Measurements from ENCODE around the gene IL17RD.

The IL17RD gene

DNA sequence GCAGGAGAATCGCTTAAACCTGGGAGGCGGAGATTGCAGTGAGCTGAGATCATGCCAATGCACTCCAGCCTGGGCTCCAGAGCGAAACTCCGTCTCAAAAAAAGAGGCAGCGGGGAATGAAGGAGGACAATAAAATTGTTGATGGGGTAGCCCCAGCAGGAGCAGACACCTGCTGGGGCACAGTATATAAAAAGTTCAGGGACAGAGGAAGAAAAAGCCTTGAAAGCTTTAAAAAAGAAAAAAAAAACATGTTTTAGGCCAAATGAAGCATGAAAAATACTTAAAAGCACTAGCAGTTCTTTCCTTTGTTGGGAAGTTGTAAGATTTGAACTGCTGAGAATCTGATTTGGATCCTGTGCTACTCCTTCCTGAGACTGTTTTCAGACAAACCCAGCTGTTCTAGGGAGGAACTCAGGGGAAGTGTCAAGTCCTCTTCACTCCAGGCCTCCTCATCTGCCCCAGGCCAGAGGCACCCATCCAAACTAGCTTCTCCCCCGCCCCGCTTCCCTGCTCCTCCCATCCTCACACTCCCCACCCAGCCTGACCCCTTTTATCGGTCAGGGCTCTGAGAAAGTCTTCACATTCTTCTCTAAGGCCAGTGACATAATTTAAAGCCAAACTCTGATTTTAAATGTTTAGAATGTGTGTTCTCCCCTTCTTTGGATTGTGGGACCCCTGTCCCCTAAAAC, 4.9 kb downstream of the IL17RD start:
- DNase-seq (ENCODE audit: extremely low read depth in 1 of 2, low read depth in 1 of 2), result no peak

DNA sequence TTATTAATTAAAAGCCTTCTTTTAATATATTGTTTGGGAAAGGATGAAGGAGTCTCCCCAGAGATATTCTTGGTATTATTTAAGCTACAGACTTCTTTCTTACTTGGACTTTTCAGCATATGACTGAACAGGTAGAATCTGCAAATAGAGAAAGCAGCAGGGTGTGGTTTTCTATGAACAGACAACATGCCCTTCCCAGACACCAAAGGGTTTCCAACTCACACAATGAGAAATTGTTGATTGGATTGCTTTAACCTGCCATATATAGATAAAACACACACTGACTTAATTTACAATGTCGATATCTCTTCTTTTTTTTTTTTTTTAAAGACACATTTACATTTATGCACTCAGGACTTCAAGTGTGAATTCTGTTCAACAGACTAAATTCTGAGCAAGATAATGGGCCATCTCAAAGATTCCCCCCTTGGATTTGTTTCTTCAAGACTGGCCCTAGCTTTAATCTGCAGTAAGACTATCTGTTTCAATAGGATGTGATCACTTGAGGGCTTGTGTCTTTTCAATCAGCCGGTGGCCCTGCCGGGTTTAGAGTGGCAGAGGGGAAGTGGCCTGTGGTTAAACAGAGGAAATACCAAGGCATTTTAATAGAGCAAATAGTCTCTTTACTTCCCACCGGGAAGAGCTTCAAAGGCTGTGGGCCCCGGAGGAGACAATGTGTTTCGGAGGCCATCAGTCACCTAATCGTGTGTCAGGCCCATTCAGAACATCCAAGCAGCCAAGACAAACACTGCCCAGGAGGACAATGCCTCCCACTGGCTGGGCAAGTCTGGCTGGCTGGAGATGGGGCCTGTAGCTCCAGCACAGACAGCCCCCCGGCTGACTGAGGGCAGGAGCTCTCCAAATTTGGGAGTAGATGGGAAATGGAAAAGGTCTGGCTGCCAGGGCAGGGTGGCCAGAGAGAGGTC, 6.1 kb downstream of the IL17RD start:
- DNase-seq (ENCODE audit: extremely low read depth in 1 of 2, low read depth in 1 of 2), result no peak

DNA sequence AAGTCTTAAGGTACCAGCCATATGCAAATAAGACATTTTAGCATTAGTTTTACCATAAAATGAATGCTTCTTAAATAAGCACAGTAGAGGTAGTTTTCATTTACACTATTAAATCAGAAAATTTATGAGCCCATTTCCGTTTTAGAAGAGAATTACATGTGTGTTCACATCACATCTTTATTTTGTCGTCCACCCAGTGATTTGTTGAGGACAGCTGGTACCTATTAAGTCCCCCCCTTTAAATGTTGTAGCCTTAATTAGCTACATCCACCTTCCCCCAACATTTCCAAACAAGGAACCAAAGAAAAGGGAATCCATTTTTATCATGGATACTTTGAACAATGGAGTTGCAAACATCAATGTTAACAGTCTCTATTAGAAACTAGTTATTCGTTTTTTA, 6.8 kb downstream of the IL17RD start:
- DNase-seq (ENCODE audit: extremely low read depth in 1 of 2, low read depth in 1 of 2), result no peak

DNA sequence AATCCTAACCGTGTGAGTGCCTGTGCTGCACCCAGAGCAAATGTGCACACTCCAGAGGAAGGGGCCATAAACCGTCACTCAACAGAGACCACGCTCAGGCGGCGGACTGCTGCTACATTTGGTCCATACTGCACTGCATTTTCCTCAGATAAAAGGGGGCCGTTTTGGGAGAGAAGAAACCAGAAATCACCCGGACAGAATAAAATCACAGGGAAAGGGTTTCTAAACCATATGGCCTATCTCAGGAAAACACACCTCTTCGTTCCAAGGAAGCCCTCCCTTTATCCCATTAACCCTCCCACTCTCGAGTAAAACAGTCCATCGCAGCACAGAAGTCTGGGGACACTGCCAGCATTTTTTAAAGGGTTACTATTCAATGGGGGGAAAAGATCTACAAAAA, 7.6 kb downstream of the IL17RD start:
- DNase-seq (ENCODE audit: extremely low read depth in 1 of 2, low read depth in 1 of 2), result no peak

- DNase-seq (ENCODE audit: extremely low read depth in 1 of 2, low read depth in 1 of 2), result no peak
These were observed 9.9 kb downstream of the IL17RD start for GRCh38 chr3:57155310-57155643.

GRCh38 chr3:57154470-57155309, 10.5 kb downstream of the IL17RD start:
- no peak for DNase-seq (ENCODE audit: extremely low read depth in 1 of 2, low read depth in 1 of 2)

DNA sequence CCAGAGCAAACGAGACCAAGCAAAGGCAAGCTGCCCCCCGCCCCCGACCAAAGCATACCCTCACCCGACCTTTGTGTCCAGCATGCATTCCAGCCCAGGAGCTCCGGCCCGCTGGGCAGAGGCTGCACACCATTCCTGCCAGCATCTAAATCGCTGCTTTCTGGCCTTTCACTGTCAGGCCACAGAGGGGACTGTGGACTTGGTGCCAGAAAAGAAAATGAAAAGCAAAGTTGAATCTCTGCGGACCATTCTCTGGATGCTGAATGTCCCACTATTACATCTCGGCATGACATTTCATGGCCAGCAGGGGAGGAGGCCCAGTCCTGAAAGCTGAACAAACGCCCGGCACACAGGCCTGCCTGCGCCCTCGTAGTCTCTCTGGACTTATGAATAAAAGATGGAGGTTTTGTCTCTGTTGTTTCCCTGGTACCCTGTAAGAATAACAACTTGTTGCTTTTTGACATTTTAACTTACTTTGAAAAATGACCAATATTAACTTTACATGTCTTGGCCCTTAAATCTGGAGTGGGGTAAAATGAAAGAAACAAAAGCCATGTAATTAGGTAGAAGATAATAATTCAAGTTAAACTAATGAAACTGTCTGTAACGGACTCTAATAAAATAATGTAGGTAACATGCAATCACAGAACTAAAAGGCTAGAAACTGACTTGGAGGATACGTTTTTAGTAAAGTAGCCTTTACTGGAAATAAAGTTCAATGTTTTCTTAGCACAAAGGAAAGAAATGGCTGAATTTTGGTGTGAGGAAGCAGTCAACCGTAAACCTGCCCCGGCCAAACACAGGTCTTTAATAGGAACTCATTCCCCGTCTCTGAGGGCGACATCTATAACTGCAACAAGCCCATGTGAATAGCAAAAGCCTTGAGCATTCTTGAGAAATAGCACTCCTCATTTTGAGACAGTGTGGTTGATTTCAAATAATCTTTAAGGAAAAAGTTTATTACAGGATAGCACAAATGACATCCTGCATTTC, 12.7 kb downstream of the IL17RD start:
- DNase-seq (ENCODE audit: extremely low read depth in 1 of 2, low read depth in 1 of 2), result no peak

DNA sequence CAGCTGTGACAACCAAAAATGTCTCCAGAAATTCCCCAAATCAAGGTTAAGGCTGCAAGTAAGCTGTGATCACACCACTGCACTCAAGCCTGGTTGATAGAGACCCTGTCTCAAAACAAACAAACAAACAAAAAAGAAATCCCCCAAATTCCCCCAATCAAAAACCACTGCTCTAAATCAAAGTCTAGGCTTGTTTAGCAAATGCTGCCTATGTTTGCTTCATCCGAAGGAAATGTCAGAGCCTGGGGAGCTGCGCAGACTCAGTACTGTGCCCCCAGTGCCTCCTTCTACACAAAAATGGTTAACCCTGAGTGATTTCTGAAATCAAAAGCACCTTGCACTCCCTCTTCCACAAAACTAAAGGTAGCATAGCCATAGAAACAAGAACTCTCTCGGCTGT, 13.4 kb downstream of the IL17RD start:
- no peak for DNase-seq (ENCODE audit: extremely low read depth in 1 of 2, low read depth in 1 of 2)

DNA sequence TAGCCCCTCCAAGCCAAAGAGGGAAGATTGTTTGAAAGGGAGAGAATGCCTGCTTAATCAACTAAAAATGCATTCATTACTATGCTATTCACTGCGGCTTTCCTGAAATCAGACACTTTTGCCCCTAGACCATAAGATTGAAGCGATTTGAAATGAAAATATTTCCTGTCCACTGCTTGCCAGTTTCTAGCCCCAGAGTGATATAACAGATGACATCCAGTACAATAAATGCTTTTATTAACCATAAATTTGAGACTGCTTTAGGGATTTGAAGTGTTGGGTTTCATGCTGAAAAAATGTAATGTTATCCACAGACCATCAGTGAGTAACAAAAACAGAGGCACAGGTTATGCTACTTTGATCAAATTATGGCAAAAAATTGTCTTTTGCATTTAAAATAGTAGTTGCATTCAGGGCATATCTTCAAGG, 14.1 kb downstream of the IL17RD start:
- DNase-seq (ENCODE audit: extremely low read depth in 1 of 2, low read depth in 1 of 2), result no peak

GRCh38 chr3:57150113-57150581, 15.0 kb downstream of the IL17RD start:
- no peak for DNase-seq (ENCODE audit: extremely low read depth in 1 of 2, low read depth in 1 of 2)

DNA sequence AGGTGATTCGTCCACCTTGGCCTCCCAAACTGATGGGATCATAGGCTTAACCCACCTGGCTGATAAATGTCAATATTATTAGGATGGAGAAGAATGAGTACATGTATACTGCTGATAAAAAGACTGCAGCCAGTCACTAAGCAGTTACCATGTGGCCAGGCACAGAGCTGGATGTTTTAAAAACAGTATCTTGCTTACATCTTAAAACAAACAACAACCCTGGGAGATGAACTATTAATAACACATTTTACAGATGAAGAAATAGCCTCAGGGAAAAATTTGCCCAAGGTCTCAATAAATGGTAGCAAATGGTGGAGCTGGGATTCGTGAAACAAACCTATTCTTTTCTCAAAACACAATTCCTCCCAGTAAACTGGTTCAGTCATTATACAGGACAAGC, 18.1 kb downstream of the IL17RD start:
- no peak for DNase-seq (ENCODE audit: extremely low read depth in 1 of 2, low read depth in 1 of 2)

GRCh38 chr3:57145852-57146251, 19.3 kb downstream of the IL17RD start:
- DNase-seq (ENCODE audit: extremely low read depth in 1 of 2, low read depth in 1 of 2), result no peak

DNA sequence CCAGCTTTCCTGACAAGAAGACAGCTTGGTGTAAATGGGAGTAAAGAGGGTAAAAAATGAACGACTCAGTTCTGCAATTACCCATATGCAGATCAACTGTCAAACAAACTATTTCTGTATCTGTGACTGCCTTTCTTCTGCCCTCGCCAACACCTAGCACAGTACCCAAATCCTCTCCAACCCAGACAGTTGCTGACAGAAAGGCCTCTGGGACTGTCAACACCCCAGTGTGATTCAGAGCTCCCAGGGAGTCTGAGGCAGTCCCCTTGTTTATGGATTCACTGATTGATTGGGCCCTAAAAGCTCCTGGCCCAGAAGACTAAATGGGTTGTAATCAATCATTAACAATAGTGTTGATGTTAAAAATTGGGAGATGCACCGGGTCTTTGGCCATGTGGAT, 20.2 kb downstream of the IL17RD start:
- no peak for DNase-seq (ENCODE audit: extremely low read depth in 1 of 2, low read depth in 1 of 2)

- DNase-seq (ENCODE audit: extremely low read depth in 1 of 2, low read depth in 1 of 2), result no peak
These were observed 21.2 kb downstream of the IL17RD start for GRCh38 chr3:57143886-57144459.

GRCh38 chr3:57142411-57142723, 22.8 kb downstream of the IL17RD start:
- no peak for DNase-seq (ENCODE audit: extremely low read depth in 1 of 2, low read depth in 1 of 2)

DNA sequence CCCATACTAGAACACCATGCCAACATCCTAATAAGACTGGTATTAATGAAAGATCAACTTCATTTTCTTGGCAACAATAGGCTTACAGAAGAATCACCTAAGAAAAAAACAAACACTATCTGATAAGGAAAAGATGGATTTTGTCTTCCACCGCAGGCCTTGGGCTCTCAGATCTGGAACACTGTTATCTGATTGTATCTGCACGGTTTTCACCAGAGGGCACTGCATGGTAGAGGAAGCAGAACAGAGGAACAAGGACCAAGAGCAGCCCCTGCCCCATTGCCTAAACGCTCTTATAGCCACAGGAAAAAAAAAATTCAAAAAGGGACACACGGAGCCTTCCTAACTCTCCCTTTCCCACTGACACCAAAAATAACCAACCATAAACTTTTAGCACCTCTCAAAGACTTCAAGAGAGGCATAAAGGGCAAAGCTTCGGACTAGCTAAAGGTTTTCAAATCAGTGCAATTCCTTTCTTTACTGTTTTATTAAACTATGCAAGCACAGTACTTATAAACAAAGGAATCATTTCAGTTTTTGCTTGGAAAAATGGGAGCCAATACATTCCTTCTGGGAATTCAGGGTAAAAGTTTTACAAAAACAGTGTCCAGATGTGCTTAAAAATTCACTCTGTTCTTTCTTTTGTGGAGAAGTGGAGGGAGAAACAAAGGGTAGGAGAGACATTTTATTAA, 23.3 kb downstream of the IL17RD start:
- no peak for DNase-seq (ENCODE audit: extremely low read depth in 1 of 2, low read depth in 1 of 2)

GRCh38 chr3:57140894-57141293, 24.3 kb downstream of the IL17RD start:
- DNase-seq (ENCODE audit: extremely low read depth in 1 of 2, low read depth in 1 of 2), result no peak

- no peak for DNase-seq (ENCODE audit: extremely low read depth in 1 of 2, low read depth in 1 of 2)
These were observed 29.0 kb downstream of the IL17RD start for GRCh38 chr3:57135964-57136719.

DNA sequence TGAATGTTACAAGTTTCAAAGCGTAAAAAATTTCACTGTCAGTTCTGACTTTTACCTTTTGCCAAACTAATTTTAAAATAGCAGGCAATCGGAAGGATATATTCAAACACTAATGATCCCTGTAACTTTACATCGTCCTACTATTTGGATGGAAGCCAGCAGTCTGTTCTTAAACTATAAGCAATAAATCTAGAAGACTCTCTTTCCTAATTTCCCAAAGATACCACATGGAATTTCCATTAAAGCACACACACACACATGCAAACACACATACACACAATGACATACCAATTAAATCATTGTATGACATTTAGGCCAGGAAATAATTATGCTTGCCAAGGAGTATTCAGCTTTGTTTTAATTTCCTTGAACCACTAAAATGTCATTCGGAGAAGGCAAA, 32.0 kb downstream of the IL17RD start:
- no peak for DNase-seq (ENCODE audit: extremely low read depth in 1 of 2, low read depth in 1 of 2)
